GM12865 (cell line): ENCODE measurements around the gene LY86.

Experiments
- DNase-seq: peaks from one replicate; pipeline ENCODE4 v3.0.0; 2010; ENCODE audit warnings: low read depth
- H3K4me3 ChIP-seq: 2 replicates; pipeline ENCODE4 v1.5.1; 2011; ENCODE audit warnings: mild to moderate bottlenecking, low read depth, low read length, control low read depth
- CTCF ChIP-seq: IDR thresholded peaks from 2 replicates; pipeline ENCODE4 v1.5.1; 2011; ENCODE audit warnings: low read length, control low read depth, low read depth, inconsistent platforms; ENCODE audit not compliant: insufficient read depth; ENCODE audit errors: missing control alignments

The LY86 gene

GRCh38 chr6:6588064-6588923 lies at the start of gene LY86:
LY86 (plus strand) TSS chr6:6588720; CDS start chr6:6588735, 15 bp downstream.
- peak; percentile 95 for DNase-seq
- no peak for TF ChIP-seq CTCF
- H3K4me3 ChIP-seq, result peak within 1 kb of the TSS; percentile 95

- no peak for TF ChIP-seq CTCF
- no peak for DNase-seq
- no peak overlapping the region for H3K4me3 ChIP-seq
These were observed 49.5 kb upstream of the LY86 start for GRCh38 chr6:6539036-6539435.

GRCh38 chr6:6542357-6542756 lies 46.2 kb upstream of the LY86 start:
- H3K4me3 ChIP-seq, result no peak overlapping the region
- no peak for DNase-seq
- no peak for TF ChIP-seq CTCF

GRCh38 chr6:6543181-6543879 lies 45.2 kb upstream of the LY86 start:
- H3K4me3 ChIP-seq, result no peak overlapping the region
- no peak for TF ChIP-seq CTCF
- peak; percentile 79 for DNase-seq

- H3K4me3 ChIP-seq, result peak overlapping the region; percentile 54
- no peak for TF ChIP-seq CTCF
- DNase-seq, result no peak
These were observed 42.8 kb upstream of the LY86 start for GRCh38 chr6:6545616-6546317.

- peak; percentile 81 for DNase-seq
- no peak for TF ChIP-seq CTCF
- peak overlapping the region; percentile 54 for H3K4me3 ChIP-seq
These were observed 42.0 kb upstream of the LY86 start for GRCh38 chr6:6546318-6547109.
